Measurements from ENCODE around the gene WNT7B.

DNA sequence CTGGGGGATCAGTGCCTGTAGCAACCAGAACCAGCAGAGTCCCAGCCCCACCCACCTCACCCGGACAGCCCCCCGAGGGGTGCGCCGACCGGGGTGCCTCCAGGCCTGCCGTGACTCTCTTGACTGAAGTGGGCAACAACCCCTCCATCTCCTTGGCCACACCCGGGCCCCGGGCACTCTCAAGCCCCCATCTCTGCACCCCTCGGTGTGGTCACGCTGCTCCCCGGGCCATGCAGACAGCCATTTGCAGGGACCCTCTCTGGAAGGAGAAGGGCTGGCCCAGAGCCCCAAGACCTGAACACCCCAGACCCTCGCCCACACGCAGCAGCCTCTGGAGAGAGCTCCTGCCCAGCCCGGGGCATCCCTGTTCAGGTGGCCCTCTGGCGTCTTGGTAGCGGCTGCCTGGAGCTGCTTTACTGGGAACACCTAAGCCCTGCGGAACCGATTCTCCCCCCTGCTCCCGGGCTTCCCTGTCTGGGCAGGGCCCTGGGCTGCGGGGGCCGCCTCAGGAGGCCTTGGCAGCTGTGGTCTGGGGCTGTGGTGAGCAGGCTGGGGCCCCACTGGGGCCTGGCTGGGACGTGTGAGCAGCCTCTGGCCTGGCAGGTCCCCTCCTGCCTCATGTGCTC, 84.9 kb downstream of the WNT7B start:
- TF ChIP-seq GATA3 (IDR thresholded peaks at IDR 0.05; ENCODE audit: low read depth, low read length) (no peak), GATA2 (IDR thresholded peaks at IDR 0.05; ENCODE audit: low read depth, low read length) (no peak)

Data from SH-SY5Y (cell line).